Loucy (cell line): ENCODE results near the gene PSMG3.

Experiments used
- H2AFZ ChIP-seq: fragments of 200-600 bp; sonication (generic); 2 replicates; pipeline ENCODE4 v1.6.0; 2016; ENCODE audit warnings: antibody characterized with exemption, mild to moderate bottlenecking, low read length, moderate library complexity
- H3F3A ChIP-seq: fragments of 200-600 bp; 2 replicates; pipeline ENCODE4 v1.6.0; 2016; ENCODE audit warnings: antibody characterized with exemption, low read depth, mild to moderate bottlenecking
- H3K27me3 ChIP-seq: fragments of 200-600 bp; sonication (generic); 2 replicates; pipeline ENCODE4 v1.6.1; 2014; ENCODE audit warnings: low read length, mild to moderate bottlenecking; ENCODE audit not compliant: insufficient read depth, poor library complexity, severe bottlenecking
- H3K36me3 ChIP-seq: fragments of 200-600 bp; sonication (generic); 2 replicates; pipeline ENCODE4 v1.6.1; 2016; ENCODE audit warnings: low read length; ENCODE audit not compliant: insufficient read depth
- H3K4me1 ChIP-seq: fragments of 200-600 bp; sonication (generic); 2 replicates; pipeline ENCODE4 v1.5.1; 2014; ENCODE audit warnings: low read length, mild to moderate bottlenecking; ENCODE audit not compliant: insufficient read depth, poor library complexity, severe bottlenecking
- H3K4me2 ChIP-seq: fragments of 200-600 bp; sonication (generic); 2 replicates; pipeline ENCODE4 v1.6.0; 2014; ENCODE audit warnings: antibody characterized with exemption, low read length, low read depth, mild to moderate bottlenecking; ENCODE audit not compliant: poor library complexity, severe bottlenecking
- H3K4me3 ChIP-seq: fragments of 200-600 bp; sonication (generic); 2 replicates; pipeline ENCODE4 v1.5.1; 2014; ENCODE audit warnings: low read length, mild to moderate bottlenecking, mixed read lengths; ENCODE audit not compliant: poor library complexity, severe bottlenecking
- H3K79me2 ChIP-seq: fragments of 200-600 bp; sonication (generic); 2 replicates; pipeline ENCODE4 v1.6.1; 2014; ENCODE audit warnings: low read length; ENCODE audit not compliant: insufficient read depth
- H3K9ac ChIP-seq: fragments of 200-600 bp; sonication (generic); 2 replicates; pipeline ENCODE4 v1.6.0; 2014; ENCODE audit warnings: mild to moderate bottlenecking, low read depth, low read length, moderate library complexity; ENCODE audit not compliant: poor library complexity, severe bottlenecking
- H3K9me2 ChIP-seq: fragments of 200-600 bp; sonication (generic); replicated peaks from 2 replicates; pipeline ENCODE4 v1.6.1; 2016; ENCODE audit warnings: low read depth, low read length, mixed read lengths
- H3K9me3 ChIP-seq: fragments of 200-600 bp; sonication (generic); 2 replicates; pipeline ENCODE4 v1.6.1; 2014; ENCODE audit warnings: mild to moderate bottlenecking, antibody characterized with exemption, low read length, low read depth; ENCODE audit not compliant: insufficient read depth
- H4K20me1 ChIP-seq: fragments of 200-600 bp; sonication (generic); 2 replicates; pipeline ENCODE4 v1.6.0; 2014; ENCODE audit warnings: antibody characterized with exemption, low read length, mild to moderate bottlenecking; ENCODE audit not compliant: insufficient read depth, poor library complexity, severe bottlenecking
- CTCF ChIP-seq: fragments of 200-600 bp; sonication (generic); conservative IDR thresholded peaks from 2 replicates; pipeline ENCODE4 v1.5.1; 2014; ENCODE audit warnings: mild to moderate bottlenecking, antibody characterized with exemption, low read length
- EZH2phosphoT487 ChIP-seq: fragments of 200-600 bp; IDR thresholded peaks from 2 replicates; pipeline ENCODE4 v1.6.1; 2018; ENCODE audit warnings: antibody characterized with exemption, mild to moderate bottlenecking, moderate library complexity, borderline replicate concordance

PSMG3 gene

GRCh38 chr7:1599640-1600395, 30.0 kb upstream of the PSMG3 start:
- no peaks in the 10 kb centered on the region for H3K27me3 ChIP-seq

GRCh38 chr7:1598961-1599639, 29.3 kb upstream of the PSMG3 start:
- H3K4me2 ChIP-seq, result no peak overlapping the region
- H3K4me1 ChIP-seq, result no peaks in the 10 kb centered on the region
- H3K27me3 ChIP-seq, result no peaks in the 10 kb centered on the region
- H3K9me3 ChIP-seq, result no peaks in the 10 kb centered on the region
- no peak overlapping the region for H3K4me3 ChIP-seq
- no peaks in the 10 kb centered on the region for H3F3A ChIP-seq
- H3K79me2 ChIP-seq, result no peaks in the 10 kb centered on the region
- no peak overlapping the region for H3K9ac ChIP-seq
- TF ChIP-seq CTCF, result no peak
- TF ChIP-seq EZH2phosphoT487, result no peak
- H4K20me1 ChIP-seq, result no peaks in the 10 kb centered on the region
- H2AFZ ChIP-seq, result no peak overlapping the region
- no peaks in the 10 kb centered on the region for H3K9me2 ChIP-seq
- no peaks in the 10 kb centered on the region for H3K36me3 ChIP-seq

More at GRCh38 chr7:1599640-1600395, 30.0 kb upstream of the PSMG3 start:
- Histone ChIP-seq H3K9me3 (no peaks in the 10 kb centered on the region), H4K20me1 (no peaks in the 10 kb centered on the region), H2AFZ (no peak overlapping the region), H3F3A (no peaks in the 10 kb centered on the region), H3K9ac (no peak overlapping the region), H3K4me3 (no peak overlapping the region), H3K4me2 (no peak overlapping the region), H3K36me3 (no peaks in the 10 kb centered on the region), H3K79me2 (no peaks in the 10 kb centered on the region), H3K9me2 (no peaks in the 10 kb centered on the region), H3K4me1 (no peaks in the 10 kb centered on the region)
- no peak for TF ChIP-seq EZH2phosphoT487
- TF ChIP-seq CTCF, result no peak

- TF ChIP-seq EZH2phosphoT487 (no peak), CTCF (no peak)
- Histone ChIP-seq H3K4me2 (no peak overlapping the region), H3K27me3 (no peaks in the 10 kb centered on the region), H4K20me1 (no peaks in the 10 kb centered on the region), H3K4me1 (no peaks in the 10 kb centered on the region), H3K9me2 (no peaks in the 10 kb centered on the region), H3K9me3 (no peaks in the 10 kb centered on the region), H3K9ac (no peak overlapping the region), H3K36me3 (no peaks in the 10 kb centered on the region), H2AFZ (no peak overlapping the region), H3K79me2 (no peaks in the 10 kb centered on the region), H3F3A (no peaks in the 10 kb centered on the region), H3K4me3 (no peak overlapping the region)
Observed at GRCh38 chr7:1598286-1598685, 28.5 kb upstream of the PSMG3 start.
